ENCODE data around the gene HABP4. TPM values are rescaled to one million over a fixed set of nuclear protein-coding genes. Genes with fewer than 3 reads are reported as not detected.

The HABP4 gene
- total RNA-seq, 1 donor from 2014 or later, result 8.5 TPM

GRCh38 chr9:96435345-96435744, 14.6 kb upstream of the HABP4 start:
- no peak for DNase-seq

- DNase-seq, result no peak
Observed at GRCh38 chr9:96436063-96436455, 13.9 kb upstream of the HABP4 start.

- DNase-seq, result no peak
Observed at GRCh38 chr9:96436456-96437126, 13.4 kb upstream of the HABP4 start.

- no peak for DNase-seq
Observed at GRCh38 chr9:96437454-96437853, 12.5 kb upstream of the HABP4 start.

- no peak for DNase-seq
Observed at GRCh38 chr9:96440671-96441199, 9.2 kb upstream of the HABP4 start.

GRCh38 chr9:96441798-96442445, 8.0 kb upstream of the HABP4 start:
- no peak for DNase-seq

- no peak for DNase-seq
Observed at GRCh38 chr9:96442491-96442890, 7.5 kb upstream of the HABP4 start.

- DNase-seq, result no peak
Observed at GRCh38 chr9:96447406-96447805, 2.6 kb upstream of the HABP4 start.

GRCh38 chr9:96448546-96449170, 1.3 kb upstream of the HABP4 start:
- DNase-seq, result no peak

GRCh38 chr9:96449523-96449844, 485 bp upstream of the HABP4 start:
- no peak for DNase-seq

- DNase-seq, result no peak
Observed at GRCh38 chr9:96450613-96451528, 902 bp downstream of the HABP4 start.

GRCh38 chr9:96453625-96454024, 3.7 kb downstream of the HABP4 start:
- peak; percentile 40 for DNase-seq

- DNase-seq, result no peak
Observed at GRCh38 chr9:96457266-96457665, 7.3 kb downstream of the HABP4 start.

GRCh38 chr9:96458226-96458625, 8.3 kb downstream of the HABP4 start:
- no peak for DNase-seq

GRCh38 chr9:96459268-96460007, 9.5 kb downstream of the HABP4 start:
- DNase-seq, result no peak

GRCh38 chr9:96460470-96460869, 10.5 kb downstream of the HABP4 start:
- DNase-seq, result peak; percentile 83

GRCh38 chr9:96460882-96461281, 10.9 kb downstream of the HABP4 start:
- DNase-seq, result peak; percentile 83

GRCh38 chr9:96461336-96461735, 11.4 kb downstream of the HABP4 start:
- peak; percentile 76 for DNase-seq

GRCh38 chr9:96462541-96462940, 12.6 kb downstream of the HABP4 start:
- no peak for DNase-seq

- no peak for DNase-seq
Observed at GRCh38 chr9:96464426-96464825, 14.5 kb downstream of the HABP4 start.

- DNase-seq, result no peak
Observed at GRCh38 chr9:96467784-96468183, 17.8 kb downstream of the HABP4 start.

GRCh38 chr9:96476013-96476412, 26.0 kb downstream of the HABP4 start:
- no peak for DNase-seq
